Upper lobe of right lung (tissue), 1 donor: Measurements from ENCODE around the gene ZNF750. TPM values are rescaled to one million over a fixed set of nuclear protein-coding genes. Genes with fewer than 3 reads are reported as not detected.

ENCODE experiments used
- ATAC-seq: fragments of 200-7000 bp; cut with Tn5 transposase; one replicate; pipeline ENCODE4 v1.9.1; 2020; ENCODE audit warnings: mild to moderate bottlenecking, moderate library complexity
- DNase-seq: peaks from one replicate; pipeline ENCODE4 v3.0.0-alpha.2; 2020
- H3K27ac ChIP-seq: fragments of 200-600 bp; one replicate; pipeline ENCODE4 v1.8.0; 2022
- H3K27me3 ChIP-seq: fragments of 200-600 bp; one replicate; pipeline ENCODE4 v1.8.0; 2022; ENCODE audit warnings: mild to moderate bottlenecking
- H3K36me3 ChIP-seq: fragments of 200-600 bp; one replicate; pipeline ENCODE4 v1.8.0; 2022
- H3K4me1 ChIP-seq: fragments of 200-600 bp; one replicate; pipeline ENCODE4 v1.8.0; 2022
- H3K4me3 ChIP-seq: fragments of 200-600 bp; one replicate; pipeline ENCODE4 v1.8.0; 2022; ENCODE audit warnings: mild to moderate bottlenecking
- H3K9me3 ChIP-seq: fragments of 200-600 bp; one replicate; pipeline ENCODE4 v1.8.0; 2022
- CTCF ChIP-seq: fragments of 200-600 bp; IDR thresholded peaks from one replicate; pipeline ENCODE4 v1.8.0; 2022; ENCODE audit warnings: antibody characterized with exemption
- intact Hi-C: fragments of 100-400 bp; cut with DNase I; formaldehyde crosslinking; loops from one replicate; pipeline ENCODE4 v1.11.0; 2022
- total RNA-seq: library from RNA; stranded (reverse); fragmentation: NEBNext Ultra II Directional; extraction: Animal tissue kit (Norgen Biotek cat#: 25700); gene quantifications from one replicate; pipeline ENCODE4 v1.2.1, GENCODE V29; 2021
- donor health status: DM: no; HTN: yes; CAD: no; lungs with severe emphysema.

Gene ZNF750
- total RNA-seq, 1 donor from 2014 or later: 5.6 TPM

DNA sequence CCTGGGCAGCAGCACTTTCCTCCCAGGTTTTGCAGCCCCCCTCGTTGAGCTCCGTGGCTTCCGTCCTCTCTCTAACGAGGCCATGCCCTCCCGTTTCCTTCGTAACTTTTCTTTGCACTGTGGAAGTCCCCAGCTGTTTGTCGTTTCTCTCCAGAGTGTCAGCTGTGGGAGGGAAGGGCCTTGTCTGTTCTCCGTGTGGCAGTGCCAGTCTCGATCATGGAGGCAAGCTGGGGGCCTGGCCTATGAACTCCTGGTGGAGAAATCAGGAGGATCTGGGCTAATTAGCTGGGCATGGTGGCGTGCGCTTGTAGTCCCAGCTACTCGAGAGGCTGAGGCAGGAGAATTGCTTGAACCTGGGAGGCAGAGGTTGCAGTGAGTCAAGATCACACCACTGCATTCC lies 59.6 kb downstream of the ZNF750 start:
- H3K4me3 ChIP-seq: no peak overlapping the region
- peaks cover 12% of the 10 kb centered on the region for H3K36me3 ChIP-seq
- peaks cover 6% of the 10 kb centered on the region for H3K4me1 ChIP-seq
- TF ChIP-seq CTCF: no peak
- no peaks in the 10 kb centered on the region for H3K9me3 ChIP-seq
- intact Hi-C loops: loop anchor here (10.0 kb wide), 1 partner anchor 135 kb away; no protein-coding TSS in a partner anchor
- H3K27ac ChIP-seq: no peak overlapping the region
- no peak for DNase-seq
- ATAC-seq: no peak
- no peaks in the 10 kb centered on the region for H3K27me3 ChIP-seq

- ATAC-seq: no peak
- H3K27me3 ChIP-seq: no peaks in the 10 kb centered on the region
- peaks cover 10% of the 10 kb centered on the region for H3K4me1 ChIP-seq
Observed at GRCh38 chr17:82779541-82779940, 60.3 kb downstream of the ZNF750 start.

More at GRCh38 chr17:82779541-82779940, 60.3 kb downstream of the ZNF750 start:
- DNase-seq: no peak
- H3K9me3 ChIP-seq: no peaks in the 10 kb centered on the region
- no peak overlapping the region for H3K4me3 ChIP-seq
- intact Hi-C loops: no loop called here
- H3K27ac ChIP-seq: no peak overlapping the region
- peaks cover 12% of the 10 kb centered on the region for H3K36me3 ChIP-seq
- no peak for TF ChIP-seq CTCF

Other genes with a start within 250 kb of the ZNF750 start
- 65.1 TPM for gene WDR45B, start 191.6 kb downstream of the ZNF750 start, total RNA-seq
- gene RAB40B, start 141.3 kb downstream of the ZNF750 start, total RNA-seq: 11.5 TPM
- 21.4 TPM for gene FN3KRP, start 123.3 kb downstream of the ZNF750 start, total RNA-seq
- gene FN3K, start 104.4 kb downstream of the ZNF750 start, total RNA-seq: 27.4 TPM
- gene TBCD, start 88.0 kb downstream of the ZNF750 start, total RNA-seq: 84.5 TPM
- gene METRNL, start 239.6 kb upstream of the ZNF750 start, total RNA-seq: 79.9 TPM